Activated naive CD8-positive, alpha-beta T cell treated with anti-CD3 and anti-CD28 coated beads, Interleukin-2, amount 50 U/mL, for 16 hours (primary cell): Measurements from ENCODE around the gene ORC6.
"Not testable (repeated sequence)": the region's sequence is repeated elsewhere in the genome, so short reads cannot be mapped to it uniquely, and the experiment has no call there.

Source experiments
- DNase-seq: peaks from one replicate; pipeline ENCODE4 v3.0.0-alpha.2; 2020; ENCODE audit warnings: low read depth, low spot score

ORC6 gene

DNA sequence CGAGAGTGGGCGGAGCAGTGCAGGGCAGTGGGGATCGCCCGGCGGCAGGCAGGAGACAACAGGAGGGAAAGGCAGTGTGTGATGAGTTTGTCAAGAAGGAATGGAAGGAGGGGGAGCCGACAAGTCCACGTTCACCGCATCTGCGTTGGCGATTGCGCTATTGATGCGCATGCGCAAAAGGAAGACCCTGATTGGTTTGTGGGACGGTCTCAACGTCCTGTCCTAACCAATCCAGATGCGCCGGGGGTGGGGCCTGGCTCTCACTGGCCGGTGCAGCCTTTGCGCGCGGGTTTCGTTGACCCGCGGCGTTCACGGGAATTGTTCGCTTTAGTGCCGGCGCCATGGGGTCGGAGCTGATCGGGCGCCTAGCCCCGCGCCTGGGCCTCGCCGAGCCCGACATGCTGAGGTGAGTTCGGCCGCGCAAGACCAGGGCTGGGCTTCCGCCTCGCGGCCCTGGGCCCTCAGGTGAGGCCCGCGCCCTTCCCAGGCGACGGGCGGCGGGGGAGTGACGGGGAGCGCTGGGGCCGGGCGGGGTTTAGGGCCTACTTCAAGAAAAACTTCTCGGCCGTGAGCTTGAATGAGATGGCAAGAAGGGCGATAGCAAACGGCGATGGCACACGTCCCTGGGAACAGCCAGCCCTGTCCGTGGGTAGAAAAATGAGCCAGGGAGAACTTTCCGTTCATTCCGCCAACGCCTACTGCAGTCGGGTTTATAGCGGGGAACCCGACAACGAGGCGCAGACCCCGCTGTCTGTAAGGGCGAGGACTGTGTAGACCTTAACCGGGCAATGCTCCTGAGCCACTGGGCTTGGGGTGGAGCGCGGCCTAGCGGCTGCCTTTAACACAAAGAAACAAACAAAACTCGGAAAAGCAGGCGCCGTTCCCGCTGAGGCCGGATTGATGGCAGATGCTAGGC is at the start of gene ORC6:
ORC6 (plus strand) TSS at position 295 of the 916 bp plus-strand sequence; CDS start at position 342, 47 bp downstream.
- DNase-seq: peak; percentile 97

GRCh38 chr16:46648656-46649055 is 40.8 kb upstream of the ORC6 start:
- DNase-seq: no peak

DNA sequence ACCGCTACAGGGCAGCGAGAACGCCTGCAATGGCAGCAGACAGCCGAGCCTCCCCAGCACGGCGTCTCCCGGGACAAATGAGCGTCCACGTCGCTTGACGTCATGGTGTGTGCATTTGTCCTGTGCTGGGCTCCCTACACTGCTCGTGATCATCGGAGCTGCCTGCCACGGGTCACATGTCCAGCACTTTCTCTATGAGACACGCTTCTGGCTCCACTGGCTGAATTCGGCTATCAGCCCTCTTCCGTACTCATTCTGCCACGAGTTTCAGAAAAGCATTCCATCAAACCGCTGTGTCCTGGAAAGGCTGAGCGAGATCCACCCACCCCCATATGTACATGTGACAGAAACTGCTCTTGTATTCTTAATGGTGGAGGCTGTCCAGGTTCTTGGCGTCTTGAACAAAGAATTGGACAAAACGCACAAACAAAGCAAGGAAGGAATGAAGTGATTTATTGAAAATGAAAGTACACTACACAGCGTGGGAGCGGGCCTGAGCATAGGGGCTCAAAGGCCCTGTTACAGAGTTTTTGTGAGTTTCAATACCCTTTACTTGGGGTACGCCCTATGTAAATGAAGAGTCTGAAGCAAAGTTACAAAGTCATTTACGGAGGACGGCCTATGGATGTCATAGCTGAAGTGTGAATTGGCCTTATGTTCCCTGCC is 39.7 kb upstream of the ORC6 start:
- no peak for DNase-seq

DNA sequence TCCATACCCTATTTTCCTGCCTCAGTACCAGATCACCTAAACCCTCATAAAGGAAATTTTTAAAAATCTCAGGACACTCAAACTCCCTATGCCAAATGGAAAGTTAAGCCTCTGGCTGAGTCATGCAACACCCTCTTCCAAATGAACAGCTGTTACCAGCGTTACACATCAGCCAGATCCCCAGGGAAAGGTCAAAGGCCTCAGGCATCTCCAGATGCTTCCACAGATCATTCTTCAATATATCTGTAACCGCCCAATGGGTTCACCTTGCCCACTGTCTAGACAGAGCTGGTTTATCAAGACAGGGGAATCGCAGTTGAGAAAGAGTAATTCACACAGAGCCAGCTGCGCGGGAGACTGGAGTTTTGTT is 39.2 kb upstream of the ORC6 start:
- no peak for DNase-seq

- no peak for DNase-seq
These were observed 38.2 kb upstream of the ORC6 start for GRCh38 chr16:46651305-46651704.

GRCh38 chr16:46658925-46659324 is 30.5 kb upstream of the ORC6 start:
- no peak for DNase-seq

DNA sequence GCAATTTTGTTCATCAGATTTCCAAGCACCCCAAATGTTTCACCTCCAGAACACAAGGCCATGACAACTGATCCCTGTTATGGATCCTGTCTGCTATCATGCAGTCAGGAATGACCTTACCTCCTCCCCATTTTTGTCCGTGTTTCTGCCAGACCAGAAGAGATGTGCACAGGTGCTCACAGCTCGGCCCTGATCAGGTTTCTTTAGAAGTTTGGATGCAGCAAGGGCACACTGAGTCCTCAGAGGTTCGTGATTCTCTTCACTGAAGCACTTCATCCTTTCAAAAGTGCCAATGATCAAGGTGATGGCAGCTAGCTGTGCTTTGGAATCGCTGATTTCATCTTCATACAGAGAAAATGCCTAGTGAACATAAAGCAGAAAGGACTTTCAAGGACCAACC is 27.3 kb upstream of the ORC6 start:
- DNase-seq: no peak

DNA sequence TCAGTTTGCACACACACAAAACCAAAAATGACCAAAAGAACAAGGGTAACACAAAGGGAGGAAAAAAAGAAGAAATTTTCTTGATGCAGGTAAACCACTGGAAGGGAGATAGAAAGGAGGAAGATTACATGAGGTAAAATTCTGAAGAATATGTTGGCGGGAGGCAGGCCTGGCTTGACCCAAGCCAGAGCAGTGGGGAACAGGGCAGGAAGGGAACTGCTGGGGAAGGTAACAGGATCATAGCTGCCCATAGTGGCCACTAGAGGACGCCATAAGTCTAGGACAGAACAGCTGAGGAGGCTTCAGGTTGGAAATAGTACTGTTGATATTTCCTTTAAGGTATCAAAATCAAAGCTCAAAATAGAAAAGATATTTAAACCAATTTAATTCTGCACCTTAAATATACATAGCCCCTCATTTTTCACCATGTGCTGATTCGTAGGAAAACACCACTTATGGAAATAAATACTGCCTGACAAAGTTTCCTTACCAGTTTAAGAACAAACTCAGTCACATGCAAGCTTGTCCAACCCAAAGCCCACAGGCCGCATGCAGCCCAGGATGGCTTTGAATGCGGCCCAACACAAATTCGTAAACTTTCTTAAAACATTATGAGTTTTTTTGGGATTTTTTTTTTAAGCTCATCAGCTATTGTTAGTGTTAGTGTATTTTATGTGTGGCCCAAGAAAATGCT is 16.0 kb upstream of the ORC6 start:
- no peak for DNase-seq

GRCh38 chr16:46677943-46678342 is 11.5 kb upstream of the ORC6 start:
- DNase-seq: not testable (repeated sequence)

GRCh38 chr16:46681867-46682266 is 7.6 kb upstream of the ORC6 start:
- DNase-seq: not testable (repeated sequence)

DNA sequence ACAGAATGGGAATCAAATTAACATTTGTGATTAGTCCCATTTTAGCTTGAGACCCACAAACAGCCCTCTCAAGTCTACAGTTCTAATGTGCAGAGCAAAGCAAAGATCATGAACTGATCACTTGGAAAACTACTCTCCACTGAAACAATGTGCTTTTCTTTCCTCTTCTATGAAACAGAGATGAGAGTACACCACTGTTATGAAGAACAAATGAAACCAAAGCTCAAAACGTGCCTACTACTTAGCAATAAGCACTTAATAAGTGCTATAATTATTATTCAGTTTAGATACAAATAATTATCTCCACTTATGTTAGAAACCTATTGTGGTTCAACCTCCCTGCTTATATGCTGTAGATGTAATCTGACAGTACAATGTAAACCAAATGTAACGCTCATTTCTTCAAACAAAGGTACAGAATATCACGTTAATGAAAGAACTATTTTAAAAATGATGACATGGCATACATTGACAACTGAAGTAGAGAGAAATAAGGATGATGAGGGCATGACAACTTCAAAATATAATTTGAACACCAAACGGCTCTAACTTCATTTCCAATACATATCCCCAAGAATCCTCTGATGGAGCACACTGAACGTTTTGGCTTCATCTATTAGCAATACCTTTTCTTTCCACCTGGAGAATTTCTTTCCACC is 2.5 kb upstream of the ORC6 start:
- no peak for DNase-seq

GRCh38 chr16:46687486-46687885 is 2.0 kb upstream of the ORC6 start:
- no peak for DNase-seq

GRCh38 chr16:46688101-46688653 is 1.3 kb upstream of the ORC6 start:
- DNase-seq: no peak

DNA sequence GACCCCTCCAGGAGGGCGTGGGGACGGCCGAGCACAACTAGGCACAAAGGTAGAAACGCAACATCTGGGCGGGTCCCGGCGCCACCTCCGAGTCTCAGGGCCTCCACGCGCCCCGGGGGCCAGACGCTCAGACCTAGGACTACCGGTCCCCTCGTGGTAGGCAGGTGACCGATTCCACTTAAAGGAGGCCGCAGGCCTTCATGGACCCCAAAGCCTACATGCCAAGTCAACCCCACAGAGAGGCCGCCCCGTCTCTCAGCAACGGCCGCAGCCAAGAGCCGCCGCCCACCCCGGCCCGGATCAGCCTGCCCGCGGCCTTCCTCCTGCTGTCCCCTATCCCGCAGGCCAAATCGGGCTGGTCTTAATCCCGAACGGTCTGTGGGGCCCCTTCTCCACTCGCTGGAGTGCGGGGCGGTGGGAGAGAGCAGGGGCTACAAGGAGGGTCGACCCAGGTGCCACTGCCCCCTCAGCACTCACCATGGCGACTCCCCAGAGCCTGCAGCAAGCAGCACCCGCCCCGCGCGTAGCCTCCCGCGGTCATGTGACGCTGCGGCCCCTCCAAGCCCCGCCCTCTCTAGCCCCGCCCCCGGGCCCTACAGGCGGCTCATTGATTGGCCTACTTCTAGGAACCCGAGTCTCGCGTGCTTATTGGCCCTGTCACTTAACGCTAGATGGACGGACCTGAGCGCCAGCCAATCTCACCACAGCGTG is 650 bp upstream of the ORC6 start, which contains the start of gene VPS35:
VPS35 (minus strand) TSS at position 525 of the 711 bp plus-strand sequence; CDS start at position 480, 45 bp downstream.
- DNase-seq: peak; percentile 100

- no peak for DNase-seq
These were observed 1.1 kb downstream of the ORC6 start for GRCh38 chr16:46690281-46691178.

GRCh38 chr16:46691726-46692125 is 2.3 kb downstream of the ORC6 start:
- DNase-seq: no peak

DNA sequence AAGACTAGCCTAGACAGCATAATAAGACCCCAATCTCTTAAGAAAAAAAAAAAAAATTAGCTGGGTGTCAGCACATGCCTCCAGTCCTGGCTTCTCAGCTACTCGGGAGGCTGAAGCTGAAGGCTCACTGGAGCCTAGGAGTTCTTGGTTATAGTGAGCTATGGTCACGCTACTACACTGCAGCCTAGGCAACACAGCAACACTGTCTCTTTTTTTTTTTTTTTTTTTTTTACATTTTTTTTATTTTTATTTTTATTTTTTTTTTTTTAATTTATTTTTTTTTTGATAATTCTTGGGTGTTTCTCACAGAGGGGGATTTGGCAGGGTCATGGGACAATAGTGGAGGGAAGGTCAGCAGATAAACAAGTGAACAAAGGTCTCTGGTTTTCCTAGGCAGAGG is 4.1 kb downstream of the ORC6 start:
- no peak for DNase-seq

DNA sequence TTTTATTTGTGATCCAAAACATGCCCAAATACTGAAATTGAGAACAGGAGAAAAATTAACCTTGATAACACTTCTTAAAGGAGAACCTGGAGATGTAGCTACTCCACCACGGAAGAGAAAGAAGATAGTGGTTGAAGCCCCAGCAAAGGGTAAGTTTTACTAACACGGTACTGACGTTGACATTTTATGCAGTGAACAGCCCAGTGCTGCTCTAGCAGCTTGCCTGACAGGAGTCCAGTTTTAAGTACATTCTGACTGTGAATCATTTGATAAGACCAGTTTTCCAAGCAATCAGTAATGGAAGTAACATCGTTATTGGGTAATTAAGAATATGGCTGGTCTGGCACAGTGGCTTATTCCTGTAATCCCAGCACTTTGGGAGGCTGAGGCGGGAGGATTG is 6.5 kb downstream of the ORC6 start:
- DNase-seq: no peak

- no peak for DNase-seq
These were observed 7.5 kb downstream of the ORC6 start for GRCh38 chr16:46696957-46697356.

GRCh38 chr16:46700048-46700447 is 10.6 kb downstream of the ORC6 start:
- DNase-seq: no peak
